Endothelial cell of umbilical vein (primary cell): ENCODE data around the gene SPON1.

Experiments
- CTCF ChIP-seq, 2 donors: IDR thresholded peaks; 1 replicate in 1 of 2; 2 replicates in 1 of 2; pipeline ENCODE4 v1.5.1; 2011; ENCODE audit warnings: low read length in 2 of 2, mild to moderate bottlenecking in 2 of 2, moderate library complexity in 2 of 2, control low read depth in 1 of 2, inconsistent platforms in 1 of 2, low read depth in 1 of 2; ENCODE audit not compliant: insufficient read depth in 1 of 2; ENCODE audit errors: extremely low read depth in 1 of 2
- EZH2 ChIP-seq: IDR thresholded peaks from 2 replicates; pipeline ENCODE4 v1.6.1; 2012; ENCODE audit warnings: borderline replicate concordance, low read depth, mild to moderate bottlenecking, moderate library complexity, low read length, inconsistent platforms; ENCODE audit not compliant: severe bottlenecking
- FOS ChIP-seq: IDR thresholded peaks from 2 replicates; pipeline ENCODE4 v1.6.1; 2011; ENCODE audit warnings: mild to moderate bottlenecking, low read length, moderate library complexity, borderline replicate concordance; ENCODE audit not compliant: insufficient read depth
- GATA2 ChIP-seq: IDR thresholded peaks from 2 replicates; pipeline ENCODE4 v1.7.0; 2011; ENCODE audit warnings: low read depth, mild to moderate bottlenecking, moderate library complexity, mixed read lengths, low read length; ENCODE audit not compliant: insufficient read length, insufficient read depth
- POLR2AphosphoS5 ChIP-seq: IDR thresholded peaks from 2 replicates; pipeline ENCODE4 v1.6.1; 2012; ENCODE audit warnings: low read depth, mild to moderate bottlenecking, control low read depth, low read length, moderate library complexity; ENCODE audit not compliant: insufficient read depth

GRCh38 chr11:14225666-14226065 lies 263.1 kb downstream of the SPON1 start:
- TF ChIP-seq FOS = no peak
- no peak for TF ChIP-seq EZH2
- TF ChIP-seq CTCF (IDR thresholded peaks at IDR 0.05; ENCODE audit: extremely low read depth in 1 of 2, insufficient read depth in 1 of 2, low read depth in 1 of 2, low read length in 2 of 2) = no peak
- no peak for TF ChIP-seq POLR2AphosphoS5
- TF ChIP-seq GATA2 = no peak
